HUES64 (cell line): ENCODE results near the gene CDH13.

ENCODE experiments used
- H3K27ac ChIP-seq: 2 replicates; pipeline ENCODE4 v1.7.0; 2013; ENCODE audit warnings: low read depth, low read length, inconsistent platforms
- H3K27me3 ChIP-seq: 2 replicates; pipeline ENCODE4 v1.6.1; 2013; ENCODE audit warnings: mild to moderate bottlenecking, low read length; ENCODE audit not compliant: insufficient read depth
- H3K36me3 ChIP-seq: 2 replicates; pipeline ENCODE4 v1.6.1; 2013; ENCODE audit warnings: mild to moderate bottlenecking, low read length; ENCODE audit not compliant: insufficient read depth
- H3K4me1 ChIP-seq: 2 replicates; pipeline ENCODE4 v1.6.1; 2013; ENCODE audit warnings: mild to moderate bottlenecking, low read length, moderate library complexity; ENCODE audit not compliant: insufficient read depth
- H3K4me3 ChIP-seq: 2 replicates; pipeline ENCODE4 v1.5.1; 2013; ENCODE audit warnings: mild to moderate bottlenecking, low read length, moderate library complexity
- H3K9ac ChIP-seq: 2 replicates; pipeline ENCODE4 v1.6.1; 2013; ENCODE audit warnings: mild to moderate bottlenecking, low read depth, low read length
- H3K9me3 ChIP-seq: 2 replicates; pipeline ENCODE4 v1.6.1; 2013; ENCODE audit warnings: low read depth, low read length; ENCODE audit not compliant: insufficient read depth
- WGBS: fragments of 150-250, 120-280 bp; methylation state at CpG from one replicate; pipeline ENCODE4 v1.1.7; 2013; ENCODE audit warnings: missing lambda C conversion rate; 5-methylcytosine and 5-hydroxymethylcytosine counted together

Gene CDH13

GRCh38 chr16:82824408-82824807 is 197.6 kb downstream of the CDH13 start:
- WGBS = 92% methylated on average over 4 of the region's 5 CpGs
- Histone ChIP-seq H3K9ac (no peak overlapping the region), H3K4me3 (no peak overlapping the region), H3K4me1 (no peaks in the 10 kb centered on the region), H3K9me3 (peaks cover 8% of the 10 kb centered on the region; the same call in 1 of the 2 replicates), H3K27me3 (no peaks in the 10 kb centered on the region), H3K36me3 (no peaks in the 10 kb centered on the region), H3K27ac (no peak overlapping the region)

DNA sequence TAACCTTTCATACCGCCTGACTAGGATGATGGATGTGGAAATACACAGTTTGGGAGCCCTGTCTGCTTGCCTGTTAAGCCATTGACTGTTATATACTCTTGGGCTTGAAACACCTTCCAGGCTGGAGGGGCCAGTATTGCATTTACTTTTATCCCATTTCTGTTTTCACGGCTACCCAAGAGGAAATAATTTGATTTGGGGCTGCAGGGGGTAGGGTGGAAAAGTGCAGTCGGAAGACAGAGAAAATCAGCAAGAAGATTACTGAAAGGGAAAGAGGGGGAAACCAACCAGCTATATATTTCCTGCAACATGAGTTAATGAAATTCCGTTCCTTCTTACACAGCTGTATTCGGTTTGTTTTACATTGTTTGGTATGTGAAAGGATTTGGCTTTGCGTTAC is 202.5 kb downstream of the CDH13 start:
- Histone ChIP-seq H3K36me3 (no peaks in the 10 kb centered on the region), H3K9me3 (peaks cover 8% of the 10 kb centered on the region; the same call in 1 of the 2 replicates), H3K4me1 (peaks cover 26% of the 10 kb centered on the region), H3K4me3 (no peak overlapping the region), H3K27ac (no peak overlapping the region), H3K9ac (no peak overlapping the region), H3K27me3 (no peaks in the 10 kb centered on the region)
- 97% methylated on average over 3 of the region's 6 CpGs for WGBS

GRCh38 chr16:82830944-82831343 is 204.2 kb downstream of the CDH13 start:
- H3K9ac ChIP-seq = no peak overlapping the region
- 78% methylated on average over 7 of the region's 7 CpGs for WGBS
- no peak overlapping the region for H3K27ac ChIP-seq

GRCh38 chr16:82832821-82833220 is 206.1 kb downstream of the CDH13 start:
- Histone ChIP-seq H3K27ac (no peak overlapping the region), H3K9me3 (no peaks in the 10 kb centered on the region), H3K36me3 (no peaks in the 10 kb centered on the region), H3K4me1 (peaks cover 42% of the 10 kb centered on the region), H3K4me3 (no peak overlapping the region), H3K9ac (no peak overlapping the region), H3K27me3 (no peaks in the 10 kb centered on the region)
- WGBS = 92% methylated on average over 3 of the region's 3 CpGs

More at GRCh38 chr16:82830944-82831343, 204.2 kb downstream of the CDH13 start:
- peaks cover 42% of the 10 kb centered on the region for H3K4me1 ChIP-seq
- no peaks in the 10 kb centered on the region for H3K9me3 ChIP-seq
- no peaks in the 10 kb centered on the region for H3K27me3 ChIP-seq
- no peak overlapping the region for H3K4me3 ChIP-seq
- no peaks in the 10 kb centered on the region for H3K36me3 ChIP-seq

DNA sequence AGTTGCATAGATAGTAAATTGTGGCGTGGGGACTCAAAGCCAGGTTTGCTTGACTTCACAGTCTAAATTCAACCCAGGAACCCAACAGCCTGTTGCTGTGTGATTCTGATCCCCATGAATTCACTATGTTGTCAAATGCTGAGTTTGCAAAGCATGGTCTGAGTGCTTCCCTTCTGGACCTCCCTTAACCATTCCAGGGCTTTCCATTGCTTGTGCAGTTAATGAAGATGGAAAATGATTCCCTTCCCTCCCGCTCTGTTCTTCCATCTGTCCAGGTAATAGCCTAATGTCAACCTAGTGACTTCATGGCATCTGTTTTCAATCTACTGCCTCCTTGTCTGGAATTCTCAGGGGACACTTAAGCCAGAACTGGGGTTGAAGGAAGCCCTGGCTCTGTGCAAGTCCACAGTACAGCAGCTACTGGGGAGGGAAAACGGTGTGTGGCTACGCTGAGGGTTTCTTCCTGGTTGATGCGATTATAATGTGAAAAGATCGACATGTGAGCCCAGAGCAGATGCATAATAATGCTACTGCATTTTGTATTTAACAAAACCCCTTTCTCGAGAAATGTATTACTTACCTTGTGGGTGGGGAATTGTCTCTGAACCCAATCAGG is 206.7 kb downstream of the CDH13 start:
- no peak overlapping the region for H3K27ac ChIP-seq
- H3K9me3 ChIP-seq = no peaks in the 10 kb centered on the region
- no peaks in the 10 kb centered on the region for H3K36me3 ChIP-seq
- H3K4me1 ChIP-seq = peaks cover 42% of the 10 kb centered on the region
- H3K4me3 ChIP-seq = no peak overlapping the region
- H3K9ac ChIP-seq = no peak overlapping the region
- no peaks in the 10 kb centered on the region for H3K27me3 ChIP-seq
- WGBS = 79% methylated on average over 7 of the region's 7 CpGs

- H3K9ac ChIP-seq = no peak overlapping the region
- H3K9me3 ChIP-seq = no peaks in the 10 kb centered on the region
- WGBS = 88% methylated on average over 8 of the region's 8 CpGs
- no peak overlapping the region; the same call in 1 of the 2 replicates for H3K27ac ChIP-seq
- H3K27me3 ChIP-seq = no peaks in the 10 kb centered on the region
- H3K4me3 ChIP-seq = no peak overlapping the region
- H3K36me3 ChIP-seq = no peaks in the 10 kb centered on the region
- H3K4me1 ChIP-seq = peaks cover 42% of the 10 kb centered on the region
These were observed 207.5 kb downstream of the CDH13 start for GRCh38 chr16:82834151-82834815.

DNA sequence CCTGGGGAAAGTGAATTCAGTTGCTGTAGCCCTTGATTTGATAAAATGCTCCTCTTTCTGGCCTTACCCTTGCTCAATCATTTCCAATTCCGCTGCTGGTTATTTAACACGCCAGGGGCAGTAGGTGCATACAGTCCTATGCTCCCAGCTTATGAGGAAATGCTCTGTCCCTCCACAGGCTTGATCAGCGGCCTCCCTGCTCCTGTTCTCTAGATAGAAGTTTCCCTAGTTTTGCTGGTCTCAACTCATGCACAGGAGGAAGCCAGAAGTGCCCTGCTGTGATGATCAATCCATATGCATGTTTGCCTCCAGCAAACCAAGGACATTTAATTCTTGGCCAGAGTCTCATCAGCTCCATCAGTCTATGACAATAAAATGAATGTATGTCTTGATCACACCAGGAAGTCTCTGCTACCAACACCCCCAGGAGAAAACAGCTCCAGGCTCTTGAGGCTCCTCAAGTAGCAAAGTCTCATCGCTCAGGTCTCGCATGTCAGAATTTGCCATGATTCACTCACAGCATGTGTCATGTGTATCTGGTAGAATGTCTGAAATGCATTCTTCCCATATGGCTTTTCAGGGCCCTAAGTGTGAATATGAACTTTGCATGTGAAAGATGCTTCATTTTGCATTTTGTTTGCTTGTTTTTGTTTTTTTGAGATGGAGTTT is 208.9 kb downstream of the CDH13 start:
- Histone ChIP-seq H3K27me3 (no peaks in the 10 kb centered on the region), H3K4me1 (peaks cover 42% of the 10 kb centered on the region), H3K9ac (no peak overlapping the region), H3K9me3 (no peaks in the 10 kb centered on the region), H3K4me3 (no peak overlapping the region), H3K36me3 (no peaks in the 10 kb centered on the region), H3K27ac (no peak overlapping the region)
- WGBS = 79% methylated on average over 5 of the region's 5 CpGs

GRCh38 chr16:82841108-82841507 is 214.3 kb downstream of the CDH13 start:
- Histone ChIP-seq H3K9me3 (peaks cover 19% of the 10 kb centered on the region), H3K27ac (no peak overlapping the region), H3K4me3 (no peak overlapping the region), H3K36me3 (no peaks in the 10 kb centered on the region), H3K27me3 (no peaks in the 10 kb centered on the region), H3K4me1 (no peaks in the 10 kb centered on the region), H3K9ac (no peak overlapping the region)
- 90% methylated on average over 3 of the region's 3 CpGs for WGBS

GRCh38 chr16:82843606-82844271 is 217.0 kb downstream of the CDH13 start:
- no peak overlapping the region for H3K4me3 ChIP-seq
- H3K9me3 ChIP-seq = peaks cover 19% of the 10 kb centered on the region
- no peak overlapping the region for H3K9ac ChIP-seq
- no peaks in the 10 kb centered on the region for H3K27me3 ChIP-seq
- no peaks in the 10 kb centered on the region for H3K36me3 ChIP-seq
- no peak overlapping the region for H3K27ac ChIP-seq
- H3K4me1 ChIP-seq = no peaks in the 10 kb centered on the region
- WGBS = 92% methylated on average over 5 of the region's 5 CpGs

- WGBS = 85% methylated on average over 3 of the region's 3 CpGs
- Histone ChIP-seq H3K36me3 (no peaks in the 10 kb centered on the region), H3K27ac (no peak overlapping the region), H3K27me3 (no peaks in the 10 kb centered on the region), H3K9me3 (peaks cover 19% of the 10 kb centered on the region), H3K4me3 (no peak overlapping the region), H3K9ac (no peak overlapping the region), H3K4me1 (no peaks in the 10 kb centered on the region)
These were observed 218.3 kb downstream of the CDH13 start for GRCh38 chr16:82845116-82845515.

GRCh38 chr16:82846806-82847205 is 220.0 kb downstream of the CDH13 start:
- no peak overlapping the region for H3K27ac ChIP-seq
- H3K9me3 ChIP-seq = peaks cover 16% of the 10 kb centered on the region
- H3K9ac ChIP-seq = no peak overlapping the region
- no peaks in the 10 kb centered on the region for H3K36me3 ChIP-seq
- H3K4me1 ChIP-seq = no peaks in the 10 kb centered on the region
- H3K27me3 ChIP-seq = no peaks in the 10 kb centered on the region
- 100% methylated on average over 1 of the region's 1 CpG for WGBS
- H3K4me3 ChIP-seq = no peak overlapping the region
